Dermis microvascular lymphatic vessel endothelial cell (primary cell): ENCODE measurements around the gene LDHD. TPM values are rescaled to one million over a fixed set of nuclear protein-coding genes. Genes with fewer than 3 reads are reported as not detected.

Experiments used
- DNase-seq, 2 donors: peaks; one replicate each; pipeline versions ENCODE4 v3.0.0 to v3.0.0-alpha.2; 2010; ENCODE audit warnings: low read depth in 2 of 2
- total RNA-seq: library from RNA; depleted of rRNA; stranded (reverse); fragments of >200 nt; gene quantifications from 2 replicates; pipeline ENCODE4 v1.2.1, GENCODE V29; 2014

The LDHD gene
- total RNA-seq, 1 donor from 2014 or later: 0.39 TPM

- DNase-seq: no peak
These were observed 35.3 kb downstream of the LDHD start for GRCh38 chr16:75081179-75081859.

GRCh38 chr16:75080205-75081029 is 36.2 kb downstream of the LDHD start:
- DNase-seq: no peak

GRCh38 chr16:75079346-75079926 is 37.1 kb downstream of the LDHD start:
- no peak for DNase-seq

- no peak for DNase-seq
These were observed 37.7 kb downstream of the LDHD start for GRCh38 chr16:75078886-75079285.

- no peak for DNase-seq
These were observed 40.8 kb downstream of the LDHD start for GRCh38 chr16:75075688-75076268.

GRCh38 chr16:75074920-75075687 is 41.5 kb downstream of the LDHD start:
- peak in 1 of 2 donors; percentile 46 for DNase-seq

GRCh38 chr16:75074304-75074793 is 42.2 kb downstream of the LDHD start:
- no peak for DNase-seq

- DNase-seq: no peak
These were observed 42.9 kb downstream of the LDHD start for GRCh38 chr16:75073545-75074303.

GRCh38 chr16:75072239-75072947 is 44.2 kb downstream of the LDHD start:
- DNase-seq: no peak

GRCh38 chr16:75071621-75072020 is 45.0 kb downstream of the LDHD start:
- no peak for DNase-seq

GRCh38 chr16:75070012-75070841 is 46.4 kb downstream of the LDHD start:
- no peak for DNase-seq

GRCh38 chr16:75068085-75069031 is 48.2 kb downstream of the LDHD start:
- DNase-seq: no peak

- DNase-seq: no peak
These were observed 49.6 kb downstream of the LDHD start for GRCh38 chr16:75066861-75067447.

- no peak for DNase-seq
These were observed 50.9 kb downstream of the LDHD start for GRCh38 chr16:75065521-75066149.

- no peak for DNase-seq
These were observed 51.5 kb downstream of the LDHD start for GRCh38 chr16:75065149-75065505.

- DNase-seq: no peak
These were observed 52.0 kb downstream of the LDHD start for GRCh38 chr16:75064403-75065148.
